NCI-H748 (cell line): ENCODE results near the gene CKAP2L.

ENCODE experiments used
- DNase-seq: peaks from one replicate; lab custom pipeline; 2025; ENCODE audit not compliant: unreplicated experiment; lab: John Stamatoyannopoulos, UW

The CKAP2L gene

DNA sequence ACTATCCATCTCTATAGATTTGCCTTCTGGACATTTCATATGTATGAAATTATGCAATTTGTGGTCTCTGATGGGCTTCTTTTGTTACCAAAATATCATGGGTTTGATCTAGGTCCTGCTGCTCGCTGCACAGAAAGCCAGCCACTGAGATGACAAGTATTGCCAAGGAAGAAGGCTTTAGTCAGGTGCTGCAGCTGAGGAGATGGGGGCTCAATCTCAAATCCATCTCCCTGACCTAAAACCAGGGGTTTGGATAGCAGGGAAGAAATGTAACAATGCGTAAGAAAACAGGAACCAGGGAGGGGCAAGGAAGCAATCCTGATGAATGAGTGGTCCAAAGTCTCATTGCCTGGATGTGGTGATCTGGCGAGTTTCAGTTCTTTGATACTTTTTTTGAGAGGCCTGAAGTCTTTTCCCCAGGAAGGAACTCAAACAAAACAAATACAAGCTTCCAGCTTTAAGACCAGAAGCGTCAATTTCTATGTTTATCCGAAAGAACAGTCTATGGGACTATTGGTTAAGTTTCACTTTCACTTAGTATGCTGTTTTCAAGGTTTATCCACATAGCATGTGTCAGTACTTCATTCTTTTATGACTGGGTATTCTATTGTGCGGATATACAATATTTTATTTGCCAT, 3.4 kb upstream of the CKAP2L start:
- no peak for DNase-seq

DNA sequence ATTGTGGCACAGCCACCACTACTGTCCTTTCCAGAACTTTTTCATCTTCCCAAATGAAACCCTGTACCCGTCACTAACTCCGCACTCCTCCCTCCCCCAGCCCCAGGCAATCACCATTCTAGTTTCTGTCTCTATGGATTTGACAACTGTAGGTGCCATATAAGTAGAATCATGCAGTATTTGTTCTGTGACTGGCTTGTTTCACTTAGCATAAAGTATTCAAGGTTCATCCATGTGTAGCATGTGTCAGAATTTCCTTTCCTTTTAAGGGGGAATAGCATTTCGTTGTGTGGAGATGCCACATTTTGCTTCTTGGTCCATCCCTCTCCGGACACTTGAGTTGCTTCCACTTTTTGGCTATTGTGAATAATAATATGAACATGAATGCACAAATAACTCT, 842 bp upstream of the CKAP2L start:
- DNase-seq: no peak

DNA sequence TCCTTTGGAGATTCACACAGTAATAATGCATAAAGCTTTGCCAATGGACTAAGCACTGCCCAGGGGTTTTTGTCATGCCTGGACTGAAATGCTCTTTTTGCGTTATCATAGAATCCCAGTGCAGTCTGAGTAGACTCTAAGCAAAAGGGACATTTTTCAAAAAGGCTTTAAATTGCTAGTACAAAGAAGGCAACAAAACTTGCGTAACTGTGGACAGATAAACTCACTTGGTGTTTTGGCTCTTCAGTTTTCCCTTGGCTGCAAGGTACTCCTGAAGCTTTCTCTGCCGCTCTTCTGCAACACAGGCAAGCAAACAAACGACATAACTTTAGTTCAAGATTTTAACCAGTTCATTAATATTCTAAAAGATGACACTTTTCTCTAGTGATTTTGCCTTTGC, 2.1 kb downstream of the CKAP2L start:
- no peak for DNase-seq

DNA sequence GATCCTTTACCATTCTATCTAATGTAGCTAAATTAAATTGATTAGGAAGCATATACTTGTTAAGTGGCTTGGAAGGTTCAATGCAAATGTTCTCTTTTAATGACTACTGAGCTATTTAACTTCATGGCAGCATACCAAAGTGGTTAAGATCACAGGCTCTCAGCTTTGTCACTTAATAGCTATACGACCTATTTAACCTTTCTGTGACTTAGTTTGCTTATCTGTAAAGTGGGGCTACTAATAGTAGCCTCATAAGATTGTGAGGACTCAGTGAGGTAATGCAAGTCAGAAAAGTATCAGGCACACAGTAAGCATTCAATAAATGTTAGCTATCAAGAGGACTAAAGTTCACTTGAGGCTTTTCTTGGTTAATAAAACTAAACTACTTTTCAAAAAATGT, 4.3 kb downstream of the CKAP2L start:
- no peak for DNase-seq

DNA sequence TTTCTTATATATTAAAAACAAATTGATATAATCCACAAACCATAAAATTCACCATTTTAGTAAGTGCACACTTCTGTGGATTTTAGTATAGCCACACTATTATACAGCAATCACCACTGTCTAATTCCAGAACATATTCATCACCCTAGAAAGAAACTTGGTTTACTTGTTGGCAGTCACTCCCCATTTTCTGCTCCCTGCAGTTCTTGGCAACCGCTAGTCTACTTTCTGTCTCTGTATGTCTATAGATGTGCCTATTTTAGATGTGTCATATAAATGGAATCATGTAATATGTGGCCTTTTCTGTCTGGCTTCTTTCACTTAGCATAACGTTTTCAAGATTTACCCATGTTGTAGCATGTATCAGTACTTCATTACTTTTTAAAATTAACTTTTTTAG, 5.7 kb downstream of the CKAP2L start:
- no peak for DNase-seq

DNA sequence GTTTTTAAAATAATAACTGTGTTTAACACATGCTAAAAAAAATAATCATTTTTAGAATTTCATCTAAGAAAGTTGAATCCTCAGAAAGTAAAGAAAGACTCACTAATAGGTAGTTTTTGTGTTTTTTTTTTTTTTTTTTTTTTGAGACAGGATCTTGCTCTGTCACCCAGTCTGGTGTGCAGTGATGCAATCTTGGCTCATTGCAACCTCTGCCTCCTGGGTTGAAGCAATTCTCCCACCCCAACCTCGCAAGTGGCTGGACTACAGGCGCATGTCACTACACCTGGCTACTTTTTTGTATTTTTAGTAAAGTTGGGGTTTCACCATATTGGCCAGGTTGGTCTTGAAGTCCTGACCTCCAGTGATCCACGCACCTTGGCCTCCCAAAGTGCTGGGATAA, 7.1 kb downstream of the CKAP2L start:
- no peak for DNase-seq

DNA sequence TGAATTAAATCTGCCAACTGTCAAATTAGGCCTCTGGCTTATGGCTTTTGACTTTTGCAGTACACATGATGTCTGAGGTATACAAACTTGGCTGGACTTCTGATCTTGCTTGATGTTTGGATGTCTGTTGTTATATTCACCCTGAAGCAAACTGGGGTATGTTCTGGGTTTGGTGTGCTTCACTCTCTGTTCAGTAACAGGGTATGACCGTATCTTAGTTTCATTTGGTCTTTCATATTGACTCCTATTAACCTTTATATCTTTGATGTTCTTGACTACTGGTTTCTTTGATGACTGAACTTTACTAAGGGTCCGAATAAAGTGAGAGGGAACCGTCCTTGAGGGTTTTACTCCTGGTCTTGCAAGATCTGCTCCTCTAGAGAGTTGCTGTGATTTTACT, 8.2 kb downstream of the CKAP2L start:
- DNase-seq: no peak

DNA sequence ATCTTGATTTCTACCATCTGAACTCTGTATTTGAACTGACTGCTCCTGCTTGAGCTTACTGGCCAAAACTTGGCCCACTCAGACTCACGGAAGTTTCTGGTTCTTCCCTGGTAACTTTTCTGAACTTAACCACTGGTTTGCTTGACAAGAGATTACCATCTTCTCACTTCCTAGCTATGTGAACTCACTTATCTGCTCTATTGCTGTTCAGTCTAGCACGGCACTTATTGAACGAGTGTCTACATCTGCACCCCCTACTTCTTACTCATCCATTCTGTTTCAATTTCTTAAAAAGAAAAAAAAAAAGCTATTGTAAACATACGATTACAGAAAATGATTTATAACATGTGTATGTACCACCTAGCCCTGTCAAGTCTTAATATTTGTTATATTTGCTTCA, 9.0 kb downstream of the CKAP2L start:
- no peak for DNase-seq

DNA sequence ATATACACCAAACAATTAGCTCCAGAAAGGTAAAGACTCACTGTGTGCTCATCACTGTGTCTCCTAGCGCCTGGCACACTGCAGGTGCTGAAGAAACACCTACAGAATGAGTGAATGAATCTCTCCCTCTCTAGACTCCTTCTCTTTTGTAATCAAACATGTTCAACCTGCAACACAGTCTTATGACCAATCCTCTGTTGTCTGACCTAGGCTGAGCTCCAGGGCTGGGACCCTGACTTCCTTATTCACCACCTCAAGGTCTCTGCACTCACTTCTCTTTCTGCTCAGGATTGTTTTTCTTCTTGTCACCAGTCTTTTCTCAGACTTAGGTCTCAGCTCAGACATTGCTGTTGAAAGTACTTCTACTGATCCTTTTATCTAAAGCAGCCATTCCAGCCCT, 9.8 kb downstream of the CKAP2L start:
- no peak for DNase-seq

DNA sequence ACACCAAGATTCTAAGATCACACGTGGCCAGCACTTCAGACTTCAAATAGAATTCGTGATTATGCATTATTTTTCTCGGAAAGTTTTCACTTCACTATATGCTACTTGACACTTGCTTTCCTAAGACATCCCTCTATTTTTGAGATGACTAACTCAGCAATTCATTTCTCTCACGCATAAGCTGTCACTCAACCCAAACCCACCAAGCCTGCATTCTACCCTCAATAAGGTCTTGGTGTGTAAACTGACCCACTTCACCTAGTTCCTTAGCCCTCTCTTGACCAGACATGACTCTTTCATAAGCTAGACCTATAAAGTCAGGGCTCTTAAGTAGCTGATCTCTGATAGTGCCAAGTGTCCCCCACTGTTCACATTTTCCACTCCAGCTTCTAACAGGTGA, 11.7 kb downstream of the CKAP2L start:
- no peak for DNase-seq

DNA sequence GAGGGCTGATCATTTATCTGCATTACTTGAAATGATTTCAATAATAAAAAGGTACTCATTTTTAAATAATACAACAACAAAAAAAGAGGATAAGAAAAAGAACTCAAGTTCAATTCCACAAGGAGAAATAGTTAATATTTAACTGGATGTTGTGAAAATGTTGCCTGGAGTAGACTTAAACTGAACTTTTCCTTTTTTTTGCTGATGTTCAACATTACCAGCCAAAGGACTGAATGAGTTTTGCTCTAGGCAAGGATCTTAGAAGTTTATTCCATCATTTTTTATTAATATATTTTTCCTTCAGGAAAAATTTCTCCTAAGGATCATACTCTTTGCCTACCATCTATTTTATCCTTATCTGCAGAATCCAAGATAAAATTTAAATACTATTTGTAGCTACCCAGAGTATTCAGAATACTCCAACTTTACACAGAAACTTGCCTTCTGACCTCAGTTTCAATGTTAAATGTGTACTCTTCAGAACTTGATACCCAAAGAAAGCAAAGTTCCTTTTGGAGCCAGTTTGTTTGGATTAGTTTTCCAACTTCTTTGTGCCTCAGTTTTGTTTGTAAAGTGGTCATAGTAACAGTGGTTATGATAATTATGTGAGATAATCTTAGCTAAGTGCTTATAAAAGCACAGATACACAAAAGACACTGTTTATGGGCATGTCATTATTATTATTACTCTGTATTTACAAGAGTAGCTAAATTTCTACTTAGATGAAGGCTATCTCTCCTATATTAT, 12.8 kb downstream of the CKAP2L start:
- DNase-seq: no peak

DNA sequence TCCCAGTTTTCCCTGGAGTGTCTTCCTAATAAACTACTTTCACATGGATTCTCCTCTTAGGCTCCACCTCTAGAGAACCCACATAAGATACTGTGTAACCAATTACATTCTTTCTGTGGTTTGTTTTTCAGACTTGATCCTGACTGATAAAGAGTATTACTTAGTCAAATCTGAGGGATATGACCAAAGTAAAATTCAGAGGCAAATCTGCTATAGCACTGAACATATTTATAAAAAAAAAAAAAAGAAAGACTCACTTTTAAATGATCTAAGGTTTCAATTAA, 13.9 kb downstream of the CKAP2L start:
- no peak for DNase-seq

DNA sequence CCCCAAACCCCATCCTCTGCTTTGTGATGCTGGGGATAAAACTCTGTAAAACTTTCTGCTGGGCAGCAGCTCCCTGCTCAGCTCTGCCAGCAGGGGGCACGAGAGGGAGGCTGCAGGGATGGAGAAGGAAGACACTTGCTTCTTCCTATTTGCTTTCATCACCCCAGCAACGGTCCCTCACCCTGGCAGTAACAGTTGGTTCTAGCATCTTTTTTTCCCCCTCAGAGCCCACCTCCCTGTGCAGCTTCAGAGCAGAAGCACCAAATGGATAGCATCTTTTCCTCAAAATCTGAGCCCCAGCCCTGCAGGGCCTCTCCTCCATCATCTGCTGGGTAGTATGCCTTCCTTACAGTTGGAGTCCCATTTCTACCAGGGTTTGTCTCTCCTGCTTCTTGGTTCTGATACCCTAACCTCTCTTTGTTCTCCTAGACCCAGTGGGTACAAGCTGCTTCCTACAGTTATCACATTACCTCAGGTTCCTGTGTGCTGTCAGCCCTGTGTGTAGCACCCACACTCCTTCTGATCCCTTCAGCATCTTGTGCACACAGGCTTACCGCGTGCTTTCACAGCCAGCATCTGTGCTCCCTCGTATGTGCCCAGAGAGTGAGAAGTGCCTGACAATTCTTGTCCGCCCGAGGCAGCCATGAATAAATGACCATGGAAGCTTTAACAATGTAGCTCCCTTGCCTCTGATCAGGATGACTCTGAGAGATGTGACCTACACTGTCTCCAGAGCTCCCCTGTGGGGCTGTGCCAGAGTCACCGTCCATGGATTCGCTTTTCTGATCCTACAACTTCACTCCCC, 14.5 kb downstream of the CKAP2L start:
- peak; percentile 58 for DNase-seq

DNA sequence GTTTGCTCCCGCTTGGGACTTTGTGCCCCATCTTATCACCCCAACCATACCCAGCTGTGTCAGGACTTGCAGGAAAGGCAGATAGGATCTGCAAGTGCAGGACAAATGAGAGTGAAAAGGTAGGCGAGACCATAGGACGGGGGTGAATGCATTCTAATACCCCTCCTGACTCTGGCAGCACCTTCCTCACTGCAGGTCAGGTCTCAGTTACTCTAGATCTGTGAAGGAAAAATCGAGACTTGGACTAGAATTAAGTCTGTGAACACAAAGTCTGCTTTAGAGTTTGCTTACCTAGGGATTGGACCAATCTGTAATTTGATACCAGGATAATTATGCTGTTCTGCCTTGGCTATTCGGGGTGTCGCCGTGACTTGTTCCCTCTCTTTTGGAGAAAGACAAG, 23.9 kb downstream of the CKAP2L start:
- no peak for DNase-seq

DNA sequence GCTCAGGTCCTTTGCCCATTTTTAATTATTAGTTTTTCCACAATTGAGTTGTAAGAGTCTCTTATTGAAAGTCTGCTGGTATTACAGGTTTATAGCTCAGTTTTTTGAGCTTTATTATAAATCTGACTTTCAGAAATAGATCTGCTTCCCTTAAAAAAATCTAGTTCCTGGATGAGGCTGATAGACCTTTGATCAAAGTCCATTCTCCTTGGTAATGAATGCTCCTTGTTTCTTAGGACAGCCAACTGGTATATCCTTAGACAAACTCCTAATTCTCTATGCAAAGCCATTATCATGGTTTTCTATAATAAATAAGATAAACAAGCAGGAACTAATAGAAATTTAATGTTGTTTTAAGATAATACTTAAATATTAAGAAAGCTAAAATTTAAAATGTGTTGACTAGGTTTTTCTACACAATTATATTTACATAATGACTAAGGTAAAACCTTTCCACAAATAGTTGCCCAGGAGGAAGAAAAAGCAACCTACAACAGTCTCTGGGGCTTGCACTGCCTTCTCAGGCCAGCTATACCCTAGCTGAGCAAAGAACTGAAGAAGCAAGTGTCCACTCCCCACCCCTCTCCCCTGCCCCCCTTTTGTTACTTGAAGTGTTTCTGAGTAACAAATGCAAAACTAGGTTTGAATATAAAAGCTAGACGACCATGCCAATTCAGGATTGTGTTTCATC, 26.7 kb downstream of the CKAP2L start:
- DNase-seq: no peak

DNA sequence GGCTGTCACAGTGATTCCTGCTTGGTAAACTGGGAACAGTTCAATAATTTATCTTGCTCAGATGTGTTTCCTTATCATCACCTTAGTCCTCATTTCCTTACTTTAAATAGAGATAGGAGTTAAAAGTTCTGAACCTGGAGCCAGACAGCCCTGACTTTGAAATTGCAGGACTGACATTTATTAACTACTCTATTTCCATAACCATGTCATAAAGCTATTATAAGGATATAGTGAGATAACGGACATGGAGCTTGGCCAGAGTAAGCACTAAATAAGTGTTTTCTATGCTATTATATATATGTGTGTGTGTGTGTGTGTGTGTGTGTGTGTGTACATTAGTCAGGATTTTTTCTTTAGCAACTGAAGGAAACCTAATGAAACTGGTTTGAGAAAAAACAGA, 30.5 kb downstream of the CKAP2L start:
- no peak for DNase-seq

DNA sequence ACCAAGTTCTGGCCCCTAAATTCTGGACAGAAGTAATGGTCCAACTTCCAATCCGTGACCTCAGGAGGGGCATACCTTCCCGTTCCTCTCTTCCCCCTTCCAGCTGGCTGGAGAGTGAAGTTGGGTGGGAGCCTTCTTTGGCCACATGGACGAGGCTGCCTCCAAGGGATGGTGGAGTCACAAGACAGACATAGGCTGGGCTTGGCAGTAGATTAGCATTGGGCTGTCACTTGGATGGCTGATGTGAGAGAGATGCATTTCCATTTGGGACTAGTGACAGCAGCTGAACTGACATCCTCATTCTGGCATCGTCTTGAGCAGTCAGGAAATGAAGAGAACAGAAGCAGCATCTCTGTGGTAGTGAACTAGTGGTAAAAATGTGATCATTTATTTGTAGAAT, 31.0 kb downstream of the CKAP2L start:
- DNase-seq: no peak

DNA sequence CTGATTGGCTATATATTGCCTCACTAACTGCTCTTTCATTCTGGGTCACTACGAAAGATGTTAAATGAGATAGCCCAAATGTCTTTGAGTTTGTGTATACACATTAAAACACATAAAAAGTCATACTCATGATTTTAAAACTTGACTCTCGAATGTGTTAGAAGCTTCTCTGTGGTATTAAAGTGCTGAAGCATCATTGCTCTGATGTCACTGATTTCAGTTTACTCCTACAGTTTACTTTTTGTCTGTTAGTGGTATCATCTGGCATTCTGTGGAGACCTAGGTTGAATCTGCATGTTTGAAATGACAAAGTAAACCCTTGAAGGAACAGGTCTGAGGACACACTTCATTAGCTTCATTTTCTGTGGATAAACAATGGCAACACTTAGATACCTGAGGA, 32.9 kb downstream of the CKAP2L start:
- DNase-seq: no peak

DNA sequence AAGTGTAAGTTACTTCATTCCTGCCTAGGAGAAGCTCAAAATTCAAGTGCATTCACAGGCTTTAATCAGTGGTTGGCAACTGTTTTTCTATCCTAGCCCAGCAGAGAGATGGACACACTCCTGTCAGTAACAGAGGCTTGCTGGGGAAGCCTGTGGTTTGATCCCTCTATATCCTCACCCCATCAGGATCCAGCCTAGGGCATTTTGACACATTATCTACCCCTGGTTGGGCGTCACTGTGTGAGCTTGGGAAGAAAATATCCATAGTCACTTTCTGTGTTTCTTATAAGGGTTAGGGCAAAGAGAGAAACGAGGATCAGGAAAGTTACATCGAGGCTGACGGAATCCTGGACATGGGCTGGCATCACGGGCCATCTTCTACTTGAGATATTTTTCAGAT, 33.6 kb downstream of the CKAP2L start:
- DNase-seq: no peak

DNA sequence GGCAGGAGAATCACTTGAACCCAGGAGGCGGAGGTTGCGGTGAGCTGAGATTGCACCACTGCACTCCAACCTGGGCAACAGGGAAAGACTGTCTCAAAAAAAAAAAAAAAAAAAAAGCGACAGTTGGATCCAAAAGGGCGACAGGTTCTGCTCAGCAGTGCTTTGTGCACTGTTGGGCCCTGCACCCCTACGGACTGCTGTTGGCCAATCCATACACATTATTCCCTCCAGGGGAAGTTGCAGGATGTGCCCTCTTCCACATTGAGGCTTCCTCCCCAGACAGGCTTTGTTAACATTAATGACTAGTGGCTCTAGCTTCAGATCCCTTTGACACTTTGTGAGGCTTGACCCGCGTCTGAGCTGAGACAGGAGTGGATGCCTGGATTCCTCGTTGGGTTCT, 34.2 kb downstream of the CKAP2L start:
- no peak for DNase-seq

DNA sequence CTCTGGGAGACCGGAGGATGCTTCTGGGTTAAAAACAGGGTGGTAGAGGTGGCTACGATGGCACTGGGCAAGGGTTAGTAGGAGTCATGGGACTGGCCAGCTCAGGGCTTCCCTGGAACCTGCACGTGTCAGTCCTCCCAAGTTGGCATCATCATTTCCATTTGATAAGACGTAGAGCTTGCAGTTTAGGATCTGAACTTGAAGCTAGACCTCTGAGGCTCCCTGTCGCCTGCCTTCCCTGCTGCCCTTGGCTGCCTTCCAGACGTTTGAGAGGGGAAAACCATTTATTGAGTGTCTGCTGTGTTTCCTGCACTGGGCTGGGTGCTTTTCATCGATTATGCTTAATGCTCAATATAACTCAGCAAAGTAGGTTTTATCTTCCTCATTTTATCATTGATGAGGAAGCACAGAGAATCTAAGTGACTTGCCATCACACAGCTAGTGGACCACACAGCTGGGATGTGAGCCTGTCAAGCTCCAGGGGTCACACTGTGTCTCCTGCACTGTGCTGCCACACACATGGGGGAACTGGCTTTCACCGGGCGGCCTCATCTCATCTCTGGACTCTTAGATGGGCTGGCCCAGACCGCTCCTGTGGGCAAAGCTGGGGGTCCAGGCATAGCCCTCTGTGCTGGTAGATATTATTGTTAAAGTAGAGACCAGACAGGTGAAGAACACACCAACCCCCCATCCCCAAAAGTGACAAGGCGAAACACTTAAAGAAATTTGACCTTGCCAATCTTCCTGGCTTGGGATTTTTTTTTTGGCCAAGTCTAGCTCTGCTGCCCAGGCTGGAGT, 35.8 kb downstream of the CKAP2L start:
- no peak for DNase-seq
